Stimulated activated CD4-positive, alpha-beta T cell treated with anti-CD3 and anti-CD28 coated beads, Interleukin-15, amount 100 ng/mL, for 48 hours (primary cell): ENCODE measurements around the gene GPR108.
A peak's percentile ranks its signal among the peaks of the same experiment; 100 is the strongest.
"Not testable (repeated sequence)": the region's sequence is repeated elsewhere in the genome, so short reads cannot be mapped to it uniquely, and the experiment has no call there.

Source experiments
- DNase-seq, 2 donors: peaks; one replicate each; pipeline ENCODE4 v3.0.0-alpha.2; 2020; ENCODE audit warnings: low read depth in 2 of 2

The GPR108 gene

DNA sequence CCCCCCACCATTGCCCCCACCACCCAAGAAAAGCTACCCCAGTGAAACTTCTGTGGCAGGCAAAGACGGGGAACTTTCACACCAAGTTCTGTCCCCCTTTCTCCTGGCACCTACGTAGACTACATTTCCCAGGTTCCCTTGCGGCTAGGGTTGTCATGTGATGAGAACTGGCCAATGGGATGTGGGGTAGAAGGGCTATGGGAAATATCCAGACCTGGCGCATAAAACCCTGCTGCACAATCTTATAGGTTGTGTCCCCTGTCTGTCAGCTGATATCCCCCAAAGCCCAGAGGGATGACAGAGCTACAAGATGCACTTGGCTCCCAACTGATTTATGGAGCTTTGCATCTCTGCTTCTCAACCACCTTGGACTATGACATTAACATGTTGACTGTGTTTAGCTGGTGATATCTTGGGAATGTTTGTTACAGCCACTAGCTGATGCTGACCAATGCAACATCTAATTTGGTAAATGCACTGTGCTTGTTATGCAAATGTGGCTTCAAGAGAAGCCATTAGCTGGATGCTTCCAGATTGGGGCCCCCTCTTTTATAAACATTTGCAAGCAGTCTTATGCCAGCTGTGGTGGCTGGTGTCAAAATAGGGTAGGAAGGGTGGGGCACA, 23.8 kb upstream of the GPR108 start:
- no peak for DNase-seq

DNA sequence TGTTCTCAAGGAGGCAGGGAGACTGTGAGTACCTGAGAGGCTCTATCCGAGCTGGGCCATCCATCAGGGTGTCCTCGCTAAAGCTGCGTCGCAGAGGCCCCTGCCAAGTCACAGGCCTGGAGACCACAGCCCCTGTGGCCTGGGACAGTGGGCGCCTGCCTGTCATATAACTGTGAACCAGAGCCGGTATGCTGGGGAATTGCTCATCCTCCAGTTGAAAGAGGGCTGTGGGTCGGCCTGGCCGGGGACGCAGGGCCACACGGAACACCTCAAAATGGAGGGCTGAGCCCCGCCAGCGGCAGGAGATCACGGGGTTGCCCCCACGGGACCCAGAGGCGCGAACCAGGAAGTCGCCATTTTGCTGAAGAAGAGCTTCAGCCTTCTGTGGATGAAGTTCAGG, 23.2 kb upstream of the GPR108 start:
- no peak for DNase-seq

DNA sequence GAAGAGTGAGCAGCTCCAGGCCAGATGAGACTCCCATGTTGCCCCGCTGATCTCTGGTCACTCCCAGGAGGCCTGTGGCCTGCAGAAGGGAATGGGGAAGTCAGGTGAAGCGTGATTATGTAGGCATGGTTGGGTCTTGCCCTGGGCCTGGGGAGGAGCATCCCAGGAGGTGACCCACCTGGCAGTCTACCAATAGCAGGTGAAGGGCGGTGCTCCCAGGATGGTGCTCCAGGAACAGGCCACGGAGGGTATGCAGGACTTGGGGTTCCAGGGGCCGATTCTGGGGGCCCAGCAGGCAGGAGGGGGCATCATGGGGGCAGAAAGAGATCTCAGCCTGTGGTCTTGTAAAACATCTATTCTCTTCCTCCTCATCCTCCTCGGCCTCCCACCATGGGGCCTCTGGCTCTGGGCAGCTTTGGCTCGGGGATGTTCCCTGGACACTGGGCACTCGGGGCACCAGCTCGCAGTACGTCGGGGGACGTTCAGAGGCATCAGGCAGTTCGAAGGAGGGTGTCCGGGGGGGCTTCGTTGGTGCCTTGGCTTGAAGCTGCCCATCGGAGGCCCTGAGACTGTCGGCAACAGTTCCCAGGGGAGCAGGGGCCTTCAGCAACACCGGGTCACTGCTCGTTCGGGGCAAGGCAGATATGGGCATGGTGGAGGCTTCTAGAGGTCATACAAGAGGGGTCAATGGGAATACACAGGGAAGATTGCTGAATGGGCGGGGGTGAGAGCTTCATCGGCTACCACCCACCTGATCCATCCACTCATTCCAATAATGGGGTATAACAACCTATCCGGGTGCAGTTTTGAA, 17.5 kb upstream of the GPR108 start:
- no peak for DNase-seq

DNA sequence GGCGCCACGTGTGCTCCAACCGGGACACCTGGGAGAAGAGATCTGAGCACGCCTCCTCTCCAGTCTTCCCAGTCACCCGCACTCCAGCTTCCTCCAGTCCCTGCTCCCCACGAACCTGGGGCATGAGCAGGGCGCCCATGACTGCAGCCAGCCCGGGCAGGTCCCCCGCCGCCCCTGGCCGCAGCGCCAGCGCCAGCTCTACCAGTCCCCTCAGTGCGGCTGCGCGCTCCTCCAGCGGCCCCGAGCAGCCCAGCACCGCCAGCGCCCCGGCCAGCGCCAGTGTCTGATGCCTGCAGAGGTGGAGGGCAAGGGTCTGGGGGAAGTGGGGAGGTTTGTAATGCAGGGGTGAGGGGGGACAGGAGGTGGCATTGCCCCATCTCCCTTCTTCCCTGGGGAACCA, 16.8 kb upstream of the GPR108 start:
- no peak for DNase-seq

DNA sequence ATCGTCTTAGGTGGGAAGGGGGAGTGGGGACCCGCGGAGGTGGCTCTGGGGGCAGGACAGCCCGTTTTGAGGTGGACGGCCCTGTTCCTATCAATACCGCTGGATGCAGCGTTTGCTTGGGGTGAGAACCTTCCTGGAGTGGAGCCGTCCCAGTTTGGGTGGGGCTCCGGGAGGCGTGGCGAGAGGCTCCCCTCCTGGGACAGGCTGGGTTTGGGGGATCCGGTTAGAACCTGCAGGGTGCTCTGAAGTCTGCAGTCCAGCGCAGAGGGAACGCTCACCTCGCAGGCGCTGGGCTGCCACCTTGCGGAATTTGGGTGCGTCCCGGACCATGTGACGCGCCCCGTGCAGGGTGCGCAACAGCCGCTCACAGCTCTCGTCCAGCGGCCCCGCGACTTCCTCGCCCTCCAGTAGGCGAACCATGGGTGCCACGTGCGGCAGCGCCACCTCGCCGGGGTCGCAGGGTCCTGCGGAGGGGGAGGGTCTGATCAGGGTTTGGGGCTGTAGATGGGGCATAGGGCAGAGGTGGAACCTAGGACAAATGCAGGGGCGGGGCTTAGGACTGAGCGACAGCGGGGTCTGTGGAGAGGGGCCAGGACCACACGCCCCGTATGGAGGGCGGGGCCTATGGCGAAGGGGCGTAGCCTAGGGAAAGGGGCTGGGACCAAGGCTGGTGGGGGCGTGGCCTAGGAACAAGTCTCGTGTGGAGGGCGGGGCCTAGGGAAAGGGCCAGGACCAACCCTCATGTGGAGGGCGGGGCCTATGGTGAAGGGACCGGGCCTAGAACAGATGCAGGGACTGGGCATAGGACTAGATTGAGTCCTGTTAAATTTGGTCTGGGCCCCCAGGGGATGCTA, 16.0 kb upstream of the GPR108 start:
- peak; percentile 84 to 88 for DNase-seq

DNA sequence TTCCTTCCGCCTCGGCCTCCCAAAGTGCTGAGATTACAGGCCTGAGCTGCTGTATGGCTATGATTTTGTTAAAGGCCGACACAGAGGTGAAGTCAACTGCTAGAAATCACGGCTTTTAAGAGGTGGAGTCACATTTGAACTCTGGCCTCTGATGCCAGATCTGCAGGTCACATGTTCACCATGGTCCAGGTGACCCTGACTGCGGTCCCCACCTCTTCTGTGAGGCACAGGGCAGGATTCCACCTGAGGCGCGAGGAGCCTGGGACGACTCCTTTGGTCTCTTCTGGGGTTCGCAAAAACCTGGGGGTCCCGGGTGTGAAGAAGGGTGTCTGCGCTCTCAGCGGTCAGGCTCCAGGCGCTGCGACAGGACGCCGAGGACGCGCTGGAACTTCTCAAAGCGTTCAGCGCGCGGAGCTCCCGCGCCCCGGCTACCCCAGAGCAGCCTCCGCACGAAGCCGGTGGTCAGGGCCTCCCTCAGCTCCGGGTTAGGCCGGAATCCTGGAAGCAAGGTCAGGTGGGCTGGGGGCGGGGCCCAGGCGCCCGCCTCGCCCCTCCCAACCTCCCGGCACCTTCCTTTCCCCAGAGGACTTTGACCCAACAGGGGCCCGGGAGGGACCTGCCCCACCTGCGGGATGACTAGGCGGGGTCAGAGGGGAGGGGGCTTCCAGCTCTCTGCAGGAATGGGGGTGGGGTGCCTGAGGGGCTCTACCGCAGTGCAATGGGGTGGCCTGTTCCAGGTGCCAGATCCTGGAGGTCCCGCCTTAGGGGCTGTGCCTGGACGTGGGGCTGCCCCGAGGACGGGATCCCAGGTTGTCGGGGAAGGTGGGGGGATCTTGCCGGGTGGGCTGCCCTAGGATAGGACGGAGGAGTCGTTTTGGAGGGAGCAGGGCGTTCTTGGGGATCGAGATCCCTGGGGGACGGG, 15.1 kb upstream of the GPR108 start:
- DNase-seq = no peak

DNA sequence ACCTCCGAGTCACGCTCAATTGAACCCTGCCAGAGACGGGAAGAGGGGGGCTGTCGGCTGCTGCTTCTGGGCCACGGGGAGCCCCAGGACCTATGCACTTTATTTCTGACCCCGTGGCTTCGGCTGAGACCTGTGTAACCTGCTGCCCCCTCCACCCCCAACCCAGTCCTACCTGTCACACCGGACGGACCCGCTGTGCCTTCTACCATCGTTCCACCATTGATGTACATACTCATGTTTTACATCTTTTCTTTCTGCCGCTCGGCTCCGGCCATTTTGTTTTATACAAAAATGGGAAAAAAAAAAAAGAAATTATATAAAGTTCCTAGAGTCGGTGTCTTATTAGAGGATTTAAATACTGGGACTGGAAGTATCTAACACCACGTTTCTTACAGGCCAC, 13.8 kb upstream of the GPR108 start:
- DNase-seq = no peak

DNA sequence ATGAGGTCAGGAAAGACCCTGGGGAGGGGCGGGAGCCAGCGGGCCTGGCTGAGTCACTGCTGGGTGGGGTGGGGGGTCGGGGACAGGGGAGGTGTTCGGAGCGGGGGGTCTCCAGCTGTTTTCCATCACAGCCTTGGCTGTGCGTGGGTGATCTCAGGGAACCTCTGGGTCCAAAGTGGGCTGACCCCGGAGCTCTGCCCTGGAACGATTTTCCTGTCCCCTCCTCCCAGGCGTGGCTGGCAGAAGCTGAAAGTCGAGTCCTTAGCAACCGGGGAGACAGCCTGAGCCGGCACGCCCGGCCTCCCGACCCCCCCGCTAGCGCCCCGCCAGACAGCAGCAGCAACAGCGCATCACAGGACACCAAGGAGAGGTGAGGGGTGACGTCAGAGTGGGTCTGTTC, 12.7 kb upstream of the GPR108 start:
- DNase-seq = no peak

DNA sequence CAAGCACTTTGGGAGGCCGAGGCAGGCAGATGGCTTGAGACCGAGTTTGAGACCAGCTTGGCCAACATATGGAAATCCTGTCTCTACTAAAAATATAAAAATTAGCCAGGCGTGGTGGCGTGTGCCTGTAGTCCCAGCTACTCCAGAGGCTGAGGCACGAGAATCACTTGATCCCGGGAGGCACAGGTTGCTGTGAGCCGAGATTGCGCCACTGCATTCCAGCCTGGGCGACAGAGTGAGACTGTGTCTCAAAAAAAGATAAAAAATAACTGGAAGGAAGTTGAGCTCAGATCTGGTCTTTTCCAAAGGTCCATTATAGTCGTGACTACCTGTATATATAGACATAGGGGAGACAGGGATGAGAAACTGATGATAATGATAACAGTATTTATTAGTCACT, 11.2 kb upstream of the GPR108 start:
- DNase-seq = not testable (repeated sequence)

DNA sequence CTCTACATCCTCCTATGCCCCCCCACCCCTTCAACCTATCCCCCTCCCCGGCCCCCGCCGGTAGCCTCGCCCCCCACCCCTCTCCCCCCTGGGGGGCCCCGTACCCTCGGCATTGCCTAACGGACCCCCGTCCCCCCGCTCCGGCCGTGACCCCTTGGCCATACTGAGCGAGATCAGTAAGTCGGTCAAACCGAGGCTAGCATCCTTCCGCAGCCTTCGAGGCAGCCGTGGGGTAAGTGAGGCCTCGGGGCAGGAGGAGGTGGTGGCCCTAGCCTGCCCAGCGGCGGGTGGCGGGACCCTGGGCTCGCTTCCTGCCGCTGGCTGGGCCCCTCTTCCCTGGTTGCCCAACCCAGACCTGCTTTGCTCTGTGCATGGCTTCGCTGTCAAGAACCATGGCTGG, 8.6 kb upstream of the GPR108 start:
- no peak for DNase-seq

DNA sequence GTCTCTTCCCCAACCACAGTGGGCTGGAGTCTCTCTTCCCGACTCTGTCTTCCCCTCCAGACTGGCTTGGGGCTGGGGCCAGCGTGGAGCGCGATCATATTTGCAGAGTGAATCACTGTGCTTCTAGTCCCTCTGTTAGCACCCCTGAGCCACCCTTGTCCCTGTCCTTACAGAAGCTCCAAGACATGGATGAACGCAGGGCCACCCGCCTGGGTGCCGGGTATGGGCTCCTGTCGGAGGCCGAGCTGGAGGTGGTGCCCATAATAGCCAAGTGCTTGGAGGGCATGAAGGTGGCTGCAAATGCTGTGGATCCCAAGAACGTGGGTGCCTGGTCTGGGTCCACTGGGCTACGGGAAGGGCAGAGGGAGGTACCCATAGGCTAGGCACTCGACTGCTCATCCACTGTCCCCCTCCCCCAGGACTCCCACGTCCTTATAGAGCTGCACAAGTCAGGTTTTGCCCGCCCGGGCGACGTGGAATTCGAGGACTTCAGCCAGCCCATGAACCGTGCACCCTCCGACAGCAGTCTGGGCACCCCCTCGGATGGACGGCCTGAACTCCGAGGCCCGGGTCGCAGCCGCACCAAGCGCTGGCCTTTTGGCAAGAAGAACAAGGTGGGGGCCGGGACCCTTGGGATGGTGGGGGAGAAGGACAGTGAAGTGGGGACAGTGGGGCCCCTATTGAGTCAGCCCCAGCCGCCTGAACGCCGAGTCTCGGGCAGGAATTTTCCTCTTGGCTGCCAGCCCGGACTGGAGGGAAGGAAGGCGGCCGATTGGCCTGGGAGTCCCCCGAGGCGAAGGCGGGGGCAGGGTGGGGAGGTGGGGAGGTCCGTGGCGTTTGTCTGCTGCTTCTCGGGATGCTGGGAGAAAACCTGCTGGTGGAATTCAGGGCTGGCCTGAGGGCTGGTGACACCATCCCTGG, 7.3 kb upstream of the GPR108 start:
- no peak for DNase-seq

DNA sequence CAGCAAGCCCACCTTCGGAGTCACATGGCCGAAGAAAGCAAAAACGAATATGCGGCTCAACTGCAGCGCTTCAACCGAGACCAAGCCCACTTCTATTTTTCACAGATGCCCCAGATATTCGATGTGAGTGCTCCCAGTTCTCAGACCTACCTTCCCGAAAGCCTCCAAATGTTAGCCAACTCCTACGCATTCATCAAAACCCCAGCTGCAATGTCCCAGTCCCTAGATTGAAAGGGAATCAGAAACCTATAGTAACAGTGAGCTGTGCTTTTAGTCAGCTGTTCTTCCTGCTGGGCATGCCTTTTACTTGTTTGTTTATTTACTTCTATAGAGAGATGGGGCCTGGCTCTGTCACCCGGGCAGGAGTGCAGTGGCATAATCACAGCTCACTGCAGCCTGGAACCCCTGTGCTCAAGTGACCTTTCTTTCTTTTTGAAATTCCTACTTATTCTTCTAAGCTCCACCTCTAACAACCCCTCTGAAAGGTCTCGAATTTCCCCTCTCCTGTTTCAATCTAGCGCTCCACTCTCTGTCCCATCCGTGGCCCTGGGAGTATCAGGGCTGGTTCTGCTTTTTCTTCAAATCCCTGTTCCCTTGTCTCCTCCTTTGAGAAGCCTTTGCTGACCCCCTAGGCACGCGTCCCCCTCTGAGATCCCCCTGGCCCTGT, 6.5 kb upstream of the GPR108 start:
- DNase-seq = no peak

DNA sequence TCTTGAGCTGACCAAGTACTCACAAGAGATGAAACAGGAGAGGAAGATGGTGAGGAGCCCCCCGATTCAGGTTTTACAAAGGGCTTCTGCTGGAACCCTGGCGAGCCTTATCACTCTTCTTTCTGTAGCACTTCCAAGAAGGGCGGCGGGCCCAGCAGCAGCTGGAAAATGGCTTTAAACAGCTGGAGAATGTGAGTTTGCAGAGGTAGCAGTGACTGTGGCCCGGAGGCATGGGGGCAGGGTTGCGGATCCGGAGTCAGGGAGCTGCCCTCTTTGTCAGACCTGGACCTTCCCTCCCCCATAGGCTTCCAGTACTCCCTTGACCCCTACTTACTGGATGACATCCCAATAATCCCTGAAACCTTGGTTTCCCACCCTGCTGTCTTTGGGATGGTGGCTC, 5.7 kb upstream of the GPR108 start:
- DNase-seq = no peak

DNA sequence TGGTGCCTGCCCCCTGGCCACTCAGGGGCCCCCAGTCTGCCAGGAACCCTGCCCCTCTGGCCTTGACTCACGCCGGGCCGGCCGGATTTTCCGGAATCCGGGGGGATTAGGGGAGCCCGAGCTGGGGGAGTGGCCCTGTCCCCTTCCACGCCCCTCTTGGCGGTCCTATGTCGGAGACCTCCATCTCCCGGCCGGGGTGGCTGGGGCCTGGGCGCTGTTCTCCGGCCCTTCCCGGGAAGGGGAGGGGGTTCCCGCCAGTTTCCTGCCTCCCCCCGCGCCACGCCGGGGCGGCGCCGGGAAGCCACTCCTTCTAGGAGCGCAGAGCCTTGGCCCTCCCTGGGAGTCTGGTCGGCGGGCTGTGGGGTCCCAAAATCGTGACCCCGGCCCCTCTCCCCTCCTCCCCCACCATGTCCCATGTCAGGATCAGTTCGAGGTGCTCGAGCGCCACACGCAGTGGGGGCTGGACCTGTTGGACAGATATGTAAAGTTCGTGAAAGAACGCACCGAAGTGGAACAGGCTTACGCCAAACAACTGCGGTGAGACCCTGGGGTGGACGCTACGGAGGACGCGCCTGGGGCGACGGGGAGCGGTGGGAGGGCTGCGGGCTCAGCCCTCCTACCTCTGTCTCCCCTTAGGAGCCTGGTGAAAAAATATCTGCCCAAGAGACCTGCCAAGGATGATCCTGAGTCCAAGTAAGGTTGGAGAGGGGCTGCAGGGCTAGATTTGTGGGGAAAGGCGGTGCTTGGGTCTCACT, 3.4 kb upstream of the GPR108 start:
- DNase-seq = no peak

DNA sequence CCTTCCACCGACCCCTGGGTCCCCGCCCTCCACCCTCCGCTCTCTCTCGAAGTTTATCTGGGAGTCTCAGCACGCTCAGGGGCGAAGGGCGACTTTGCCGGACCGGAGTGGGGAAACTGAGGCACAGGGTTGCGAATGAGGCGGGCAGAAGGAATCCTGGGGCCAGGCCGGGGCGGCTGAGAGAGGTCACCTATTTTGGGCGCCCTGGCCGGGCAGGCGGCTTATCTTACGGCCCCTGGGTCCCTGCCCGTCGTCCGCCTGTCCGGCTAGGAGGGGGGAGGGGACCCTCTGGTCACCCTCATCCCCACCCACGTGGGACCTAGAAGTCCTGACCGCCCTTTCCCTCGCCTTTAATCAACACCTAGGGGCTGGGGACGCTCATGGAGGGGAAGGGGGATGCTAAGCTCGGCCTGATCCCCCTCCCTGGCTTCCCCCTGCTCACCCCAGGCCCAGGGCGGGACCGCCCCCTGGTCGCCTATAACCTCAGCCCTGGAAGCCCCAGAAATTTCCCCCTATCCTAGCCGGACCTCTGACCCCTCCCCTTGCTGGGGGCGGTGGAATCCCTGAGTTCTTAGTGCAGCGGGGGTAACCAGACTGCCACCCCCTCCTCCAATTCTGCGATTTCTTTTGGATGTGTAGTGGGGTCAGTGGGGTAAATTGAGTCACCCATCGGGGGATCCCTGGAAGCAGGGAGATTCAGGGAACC, 2.7 kb upstream of the GPR108 start:
- no peak for DNase-seq

DNA sequence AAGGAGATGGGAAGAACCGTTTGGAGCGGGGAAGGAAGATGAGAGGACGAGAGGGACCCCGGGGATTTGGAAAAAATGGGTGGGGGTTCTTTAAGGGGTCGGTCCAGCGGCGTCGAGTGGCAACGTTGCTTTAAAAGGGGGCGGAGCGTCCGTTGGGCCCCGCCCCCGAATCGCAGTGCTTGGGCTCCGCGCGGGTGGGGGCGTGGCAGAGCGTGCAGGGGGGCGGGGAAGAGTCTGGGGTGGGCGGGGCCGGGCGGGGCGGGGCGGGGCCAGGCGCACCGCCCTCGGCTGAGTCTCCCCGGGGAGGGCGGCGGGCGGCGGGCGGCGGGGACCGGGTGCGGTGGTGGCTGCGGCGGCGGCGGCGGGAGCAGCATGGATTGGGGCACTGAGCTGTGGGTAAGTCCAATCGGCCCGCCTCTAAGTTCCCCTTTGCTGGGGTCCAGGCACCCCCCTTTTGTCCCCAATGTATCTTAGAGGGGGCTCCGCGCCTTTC, 2.1 kb upstream of the GPR108 start, which contains the start of gene TRIP10:
TRIP10 (plus strand) TSS at position 291 of the 493 bp plus-strand sequence; CDS start at position 373, 82 bp downstream.
- DNase-seq = peak; percentile 52 to 74

DNA sequence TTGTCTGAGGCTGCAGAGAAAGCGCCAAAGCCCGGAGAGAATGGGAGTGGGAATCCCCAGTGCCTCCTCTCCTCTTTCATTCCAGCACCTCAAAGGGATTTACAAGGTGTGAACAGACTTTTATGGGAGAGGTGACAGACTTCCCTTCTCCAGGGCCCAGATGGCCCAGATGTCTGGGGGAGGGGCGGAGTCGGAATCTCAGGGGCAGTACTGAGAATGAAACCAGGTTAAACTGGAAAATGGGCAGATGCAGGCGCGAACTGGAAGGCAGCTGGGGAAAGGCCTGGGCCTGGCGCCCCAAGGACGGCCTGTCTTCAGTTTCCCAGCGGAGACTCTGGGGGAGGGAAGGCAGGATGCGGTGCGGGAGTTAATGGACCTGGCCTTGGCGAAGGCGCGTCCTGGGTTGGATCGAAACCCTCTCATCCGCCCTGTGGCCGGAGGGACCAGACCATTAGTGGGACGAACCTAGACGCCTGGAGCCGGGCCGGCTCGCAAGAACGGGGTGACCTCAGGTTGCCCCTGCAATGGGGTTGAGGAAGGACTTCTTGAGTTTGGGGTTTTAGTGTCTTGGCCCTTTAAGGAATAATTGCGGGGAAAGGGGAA, 1.5 kb upstream of the GPR108 start:
- DNase-seq = no peak
